Measurements from ENCODE around the gene NYAP1. TPM values are rescaled to one million over a fixed set of nuclear protein-coding genes. Genes with fewer than 3 reads are reported as not detected.
"Not testable (repeated sequence)": the region's sequence is repeated elsewhere in the genome, so short reads cannot be mapped to it uniquely, and the experiment has no call there.

The NYAP1 gene
- total RNA-seq, 1 donor from 2014 or later, result 2.5 TPM

DNA sequence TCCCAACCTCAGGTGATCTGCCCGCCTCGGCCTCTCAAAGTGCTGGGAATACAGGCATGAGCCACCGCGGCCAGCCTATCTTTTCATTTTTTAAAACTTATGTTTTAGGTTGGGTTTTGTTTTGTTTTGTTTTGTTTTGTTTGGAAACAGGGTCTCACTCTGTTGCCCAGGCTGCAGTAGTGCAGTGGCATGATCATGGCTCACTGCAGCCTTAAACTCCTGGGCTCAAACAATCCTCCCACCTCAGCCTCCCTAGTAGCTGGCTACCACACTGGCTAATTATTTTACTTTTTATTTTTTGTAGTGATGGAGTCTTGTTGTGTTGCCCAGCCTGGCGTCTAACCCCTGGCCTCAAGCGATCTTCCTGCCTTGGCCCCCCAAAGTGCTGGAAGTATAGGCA, 35.9 kb downstream of the NYAP1 start:
- Mint-ChIP-seq H3K27ac (ENCODE audit: unreplicated experiment) (no peak overlapping the region), H3K9me3 (ENCODE audit: unreplicated experiment) (no peaks in the 10 kb centered on the region), H3K4me3 (ENCODE audit: unreplicated experiment) (no peak overlapping the region), H3K36me3 (ENCODE audit: low read depth, unreplicated experiment) (no peaks in the 10 kb centered on the region), H3K4me1 (ENCODE audit: low read depth, unreplicated experiment) (peaks cover 9% of the 10 kb centered on the region), H3K27me3 (ENCODE audit: low read depth, unreplicated experiment) (peaks cover 5% of the 10 kb centered on the region)
- Histone ChIP-seq H3K4me1 (ENCODE audit: insufficient read depth, low read length) (peaks cover 14% of the 10 kb centered on the region), H3K4me3 (ENCODE audit: insufficient read depth, low read depth, low read length) (no peak overlapping the region), H3K36me3 (ENCODE audit: insufficient read depth, low read length) (no peaks in the 10 kb centered on the region), H2AFZ (ENCODE audit: low read depth, low read length) (no peak overlapping the region), H3K27me3 (ENCODE audit: insufficient read depth, low read length) (peaks cover 12% of the 10 kb centered on the region), H4K20me1 (ENCODE audit: insufficient read depth, low read length) (no peaks in the 10 kb centered on the region), H3K9me3 (ENCODE audit: insufficient read depth, low read depth, low read length) (no peaks in the 10 kb centered on the region), H3K79me2 (ENCODE audit: insufficient read depth, low read length) (no peaks in the 10 kb centered on the region), H3K4me2 (ENCODE audit: low read length) (no peak overlapping the region), H3K9ac (ENCODE audit: low read length) (no peak overlapping the region), H3K27ac (ENCODE audit: low read depth, low read length) (no peak overlapping the region)
- DNase-seq (ENCODE audit: low read depth), result no peak
- TF ChIP-seq, protein P1, sequence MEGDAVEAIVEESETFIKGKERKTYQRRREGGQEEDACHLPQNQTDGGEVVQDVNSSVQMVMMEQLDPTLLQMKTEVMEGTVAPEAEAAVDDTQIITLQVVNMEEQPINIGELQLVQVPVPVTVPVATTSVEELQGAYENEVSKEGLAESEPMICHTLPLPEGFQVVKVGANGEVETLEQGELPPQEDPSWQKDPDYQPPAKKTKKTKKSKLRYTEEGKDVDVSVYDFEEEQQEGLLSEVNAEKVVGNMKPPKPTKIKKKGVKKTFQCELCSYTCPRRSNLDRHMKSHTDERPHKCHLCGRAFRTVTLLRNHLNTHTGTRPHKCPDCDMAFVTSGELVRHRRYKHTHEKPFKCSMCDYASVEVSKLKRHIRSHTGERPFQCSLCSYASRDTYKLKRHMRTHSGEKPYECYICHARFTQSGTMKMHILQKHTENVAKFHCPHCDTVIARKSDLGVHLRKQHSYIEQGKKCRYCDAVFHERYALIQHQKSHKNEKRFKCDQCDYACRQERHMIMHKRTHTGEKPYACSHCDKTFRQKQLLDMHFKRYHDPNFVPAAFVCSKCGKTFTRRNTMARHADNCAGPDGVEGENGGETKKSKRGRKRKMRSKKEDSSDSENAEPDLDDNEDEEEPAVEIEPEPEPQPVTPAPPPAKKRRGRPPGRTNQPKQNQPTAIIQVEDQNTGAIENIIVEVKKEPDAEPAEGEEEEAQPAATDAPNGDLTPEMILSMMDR (IDR thresholded peaks at IDR 0.05; ENCODE audit: insufficient read depth, low read depth, low read length), result no peak
- TF ChIP-seq EZH2 (IDR thresholded peaks at IDR 0.05; ENCODE audit: insufficient read depth, low read length), result no peak
- no peak for FAIRE-seq

DNA sequence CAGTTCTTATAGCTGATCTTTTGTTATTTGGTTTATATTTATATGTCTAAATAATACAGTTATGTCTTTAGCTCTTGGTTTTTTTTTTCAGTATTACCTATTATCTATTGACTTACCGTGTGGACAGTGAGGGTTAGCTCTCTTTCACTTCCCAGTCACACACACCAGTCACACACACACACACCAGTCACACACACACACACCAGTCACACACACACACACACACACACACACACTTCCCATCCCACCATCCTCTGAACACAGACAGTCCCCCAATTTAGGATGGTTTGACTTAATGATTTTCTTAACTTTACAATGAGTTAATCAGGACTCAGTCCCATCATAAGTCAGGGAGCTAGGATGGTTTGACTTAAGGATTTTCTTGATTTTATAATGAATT, 36.4 kb downstream of the NYAP1 start:
- no peak overlapping the region for H2AFZ ChIP-seq (ENCODE audit: low read depth, low read length)
- H3K79me2 ChIP-seq (ENCODE audit: insufficient read depth, low read length), result no peaks in the 10 kb centered on the region
- no peaks in the 10 kb centered on the region for H3K9me3 Mint-ChIP-seq (ENCODE audit: unreplicated experiment)
- no peaks in the 10 kb centered on the region for H3K36me3 ChIP-seq (ENCODE audit: insufficient read depth, low read length)
- H3K36me3 Mint-ChIP-seq (ENCODE audit: low read depth, unreplicated experiment), result no peaks in the 10 kb centered on the region
- peaks cover 12% of the 10 kb centered on the region for H3K27me3 ChIP-seq (ENCODE audit: insufficient read depth, low read length)
- no peak overlapping the region for H3K27ac ChIP-seq (ENCODE audit: low read depth, low read length)
- H3K9ac ChIP-seq (ENCODE audit: low read length), result no peak overlapping the region
- H3K4me2 ChIP-seq (ENCODE audit: low read length), result no peak overlapping the region
- H3K9me3 ChIP-seq (ENCODE audit: insufficient read depth, low read depth, low read length), result no peaks in the 10 kb centered on the region
- TF ChIP-seq EZH2 (IDR thresholded peaks at IDR 0.05; ENCODE audit: insufficient read depth, low read length), result no peak
- TF ChIP-seq, protein P1 (IDR thresholded peaks at IDR 0.05; ENCODE audit: insufficient read depth, low read depth, low read length), result no peak
- FAIRE-seq, result no peak
- no peak overlapping the region for H3K27ac Mint-ChIP-seq (ENCODE audit: unreplicated experiment)
- H4K20me1 ChIP-seq (ENCODE audit: insufficient read depth, low read length), result no peaks in the 10 kb centered on the region
- H3K4me1 Mint-ChIP-seq (ENCODE audit: low read depth, unreplicated experiment), result peaks cover 6% of the 10 kb centered on the region
- no peak overlapping the region for H3K4me3 Mint-ChIP-seq (ENCODE audit: unreplicated experiment)
- no peak overlapping the region for H3K4me3 ChIP-seq (ENCODE audit: insufficient read depth, low read depth, low read length)
- peaks cover 11% of the 10 kb centered on the region for H3K4me1 ChIP-seq (ENCODE audit: insufficient read depth, low read length)
- H3K27me3 Mint-ChIP-seq (ENCODE audit: low read depth, unreplicated experiment), result peaks cover 5% of the 10 kb centered on the region
- DNase-seq (ENCODE audit: low read depth), result no peak

DNA sequence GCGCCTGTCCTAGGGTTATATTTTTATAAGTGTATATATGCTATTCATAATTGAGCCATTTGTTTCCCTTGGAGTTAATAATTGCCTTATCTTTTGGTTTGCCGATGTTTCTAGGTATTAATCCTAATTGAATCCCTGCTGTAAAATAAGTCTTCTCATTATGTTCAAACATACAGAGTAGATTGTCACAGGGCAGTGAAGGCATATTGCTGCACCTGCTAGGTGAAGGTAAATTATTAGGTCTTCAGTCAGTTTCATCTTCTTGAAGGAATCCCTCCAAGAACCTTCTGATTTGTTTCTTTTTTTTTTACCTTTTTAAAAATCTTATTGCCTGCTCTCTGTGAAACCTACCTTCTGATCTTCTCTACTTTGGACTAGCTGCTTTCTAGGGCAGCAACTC, 37.3 kb downstream of the NYAP1 start:
- Mint-ChIP-seq H3K9me3 (ENCODE audit: unreplicated experiment) (no peaks in the 10 kb centered on the region), H3K27me3 (ENCODE audit: low read depth, unreplicated experiment) (peaks cover 5% of the 10 kb centered on the region), H3K4me3 (ENCODE audit: unreplicated experiment) (no peak overlapping the region), H3K4me1 (ENCODE audit: low read depth, unreplicated experiment) (peaks cover 4% of the 10 kb centered on the region), H3K27ac (ENCODE audit: unreplicated experiment) (no peak overlapping the region), H3K36me3 (ENCODE audit: low read depth, unreplicated experiment) (no peaks in the 10 kb centered on the region)
- no peak for FAIRE-seq
- no peaks in the 10 kb centered on the region for H3K36me3 ChIP-seq (ENCODE audit: insufficient read depth, low read length)
- no peak overlapping the region for H3K4me3 ChIP-seq (ENCODE audit: insufficient read depth, low read depth, low read length)
- H3K4me2 ChIP-seq (ENCODE audit: low read length), result no peak overlapping the region
- no peak overlapping the region for H3K27ac ChIP-seq (ENCODE audit: low read depth, low read length)
- no peak overlapping the region for H3K9ac ChIP-seq (ENCODE audit: low read length)
- no peaks in the 10 kb centered on the region for H4K20me1 ChIP-seq (ENCODE audit: insufficient read depth, low read length)
- H3K9me3 ChIP-seq (ENCODE audit: insufficient read depth, low read depth, low read length), result no peaks in the 10 kb centered on the region
- no peak for TF ChIP-seq EZH2 (IDR thresholded peaks at IDR 0.05; ENCODE audit: insufficient read depth, low read length)
- TF ChIP-seq, protein P1 (IDR thresholded peaks at IDR 0.05; ENCODE audit: insufficient read depth, low read depth, low read length), result no peak
- no peak for DNase-seq (ENCODE audit: low read depth)
- peaks cover 12% of the 10 kb centered on the region for H3K27me3 ChIP-seq (ENCODE audit: insufficient read depth, low read length)
- H2AFZ ChIP-seq (ENCODE audit: low read depth, low read length), result no peak overlapping the region
- H3K4me1 ChIP-seq (ENCODE audit: insufficient read depth, low read length), result peaks cover 5% of the 10 kb centered on the region
- no peaks in the 10 kb centered on the region for H3K79me2 ChIP-seq (ENCODE audit: insufficient read depth, low read length)

DNA sequence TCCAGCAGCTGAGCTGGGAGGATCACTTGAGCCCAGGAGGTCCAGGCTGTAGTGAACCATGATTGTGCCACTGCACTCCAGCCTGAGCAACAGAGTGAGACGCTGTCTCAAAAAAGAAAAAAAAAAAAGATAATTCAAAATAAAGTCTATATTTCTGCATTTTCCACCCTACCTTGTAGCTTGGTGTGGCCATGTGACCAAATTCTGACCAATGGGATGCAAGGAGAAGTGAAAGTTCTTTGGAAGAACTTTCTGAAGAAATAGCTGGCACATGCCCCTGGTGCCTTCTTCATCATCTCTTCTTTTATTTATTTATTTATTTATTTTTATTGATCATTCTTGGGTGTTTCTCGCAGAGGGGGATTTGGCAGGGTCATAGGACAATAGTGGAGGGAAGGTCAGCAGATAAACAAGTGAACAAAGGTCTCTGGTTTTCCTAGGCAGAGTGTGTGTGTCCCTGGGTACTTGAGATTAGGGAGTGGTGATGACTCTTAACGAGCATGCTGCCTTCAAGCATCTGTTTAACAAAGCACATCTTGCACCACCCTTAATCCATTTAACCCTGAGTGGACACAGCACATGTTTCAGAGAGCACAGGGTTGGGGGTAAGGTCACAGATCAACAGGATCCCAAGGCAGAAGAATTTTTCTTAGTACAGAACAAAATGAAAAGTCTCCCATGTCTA, 38.3 kb downstream of the NYAP1 start:
- not testable (repeated sequence) for H3K4me1 ChIP-seq (ENCODE audit: insufficient read depth, low read length); H3K9me3 Mint-ChIP-seq (ENCODE audit: unreplicated experiment); H3K4me3 ChIP-seq (ENCODE audit: insufficient read depth, low read depth, low read length); H3K79me2 ChIP-seq (ENCODE audit: insufficient read depth, low read length); H3K9ac ChIP-seq (ENCODE audit: low read length); H3K4me1 Mint-ChIP-seq (ENCODE audit: low read depth, unreplicated experiment); FAIRE-seq; H4K20me1 ChIP-seq (ENCODE audit: insufficient read depth, low read length); H3K9me3 ChIP-seq (ENCODE audit: insufficient read depth, low read depth, low read length); H3K36me3 Mint-ChIP-seq (ENCODE audit: low read depth, unreplicated experiment); H3K36me3 ChIP-seq (ENCODE audit: insufficient read depth, low read length); H3K27ac ChIP-seq (ENCODE audit: low read depth, low read length); H3K4me3 Mint-ChIP-seq (ENCODE audit: unreplicated experiment); H3K4me2 ChIP-seq (ENCODE audit: low read length); DNase-seq (ENCODE audit: low read depth); H2AFZ ChIP-seq (ENCODE audit: low read depth, low read length); H3K27ac Mint-ChIP-seq (ENCODE audit: unreplicated experiment); H3K27me3 Mint-ChIP-seq (ENCODE audit: low read depth, unreplicated experiment)
- peaks cover 12% of the 10 kb centered on the region for H3K27me3 ChIP-seq (ENCODE audit: insufficient read depth, low read length)
